OCI-LY7 (cell line): ENCODE measurements around the gene NBPF9. TPM values are rescaled to one million over a fixed set of nuclear protein-coding genes. Genes with fewer than 3 reads are reported as not detected.
"Not testable (repeated sequence)": the region's sequence is repeated elsewhere in the genome, so short reads cannot be mapped to it uniquely, and the experiment has no call there.

Experiments
- BruUV-seq: library from RNA; stranded (reverse); fragments of 400-500 nt; replicated peaks from 2 replicates; lab custom pipeline; 2021; lab: Mats Ljungman, UMichigan
- CTCF ChIA-PET: fragments of 300-600 bp; sonication (Branson Sonifier 250); formaldehyde crosslinking; loops from one replicate; lab custom pipeline; 2022; ENCODE audit warnings: antibody characterized with exemption; ENCODE audit not compliant: unreplicated experiment; lab: Charles Lee
- POLR2A ChIA-PET: fragments of 300-600 bp; sonication (Branson Sonifier 250); formaldehyde crosslinking; loops from one replicate; lab custom pipeline; 2022; ENCODE audit warnings: antibody characterized with exemption; lab: Charles Lee
- DNase-seq: peaks from one replicate; pipeline ENCODE4 v3.0.0-alpha.2; 2015; ENCODE audit warnings: low spot score
- H2AFZ ChIP-seq: fragments of 200-600 bp; sonication (generic), shearing (Covaris generic); 2 replicates; pipeline ENCODE4 v1.6.1; 2014; ENCODE audit warnings: mild to moderate bottlenecking, antibody characterized with exemption, low read length, moderate library complexity
- H3K27ac ChIP-seq: fragments of 200-600 bp; sonication (generic); 2 replicates; pipeline ENCODE4 v1.5.1; 2014; ENCODE audit warnings: mixed run types, low read depth, mild to moderate bottlenecking, moderate library complexity, low read length, inconsistent platforms; ENCODE audit not compliant: poor library complexity, severe bottlenecking
- H3K36me3 ChIP-seq: fragments of 200-600 bp; sonication (generic); 2 replicates; pipeline ENCODE4 v1.6.1; 2014; ENCODE audit warnings: mild to moderate bottlenecking, antibody characterized with exemption, low read length, moderate library complexity, mixed read lengths; ENCODE audit not compliant: insufficient read depth
- H3K4me1 ChIP-seq: fragments of 200-600 bp; sonication (generic); 2 replicates; pipeline ENCODE4 v1.5.1; 2014; ENCODE audit warnings: mild to moderate bottlenecking, low read length; ENCODE audit not compliant: insufficient read depth, poor library complexity, severe bottlenecking
- H3K4me2 ChIP-seq: fragments of 200-600 bp; sonication (generic); 2 replicates; pipeline ENCODE4 v1.6.1; 2014; ENCODE audit warnings: mild to moderate bottlenecking, low read length
- H3K4me3 ChIP-seq: fragments of 200-600 bp; sonication (generic); 2 replicates; pipeline ENCODE4 v1.5.1; 2014; ENCODE audit warnings: mild to moderate bottlenecking, low read depth, low read length; ENCODE audit not compliant: poor library complexity, severe bottlenecking
- H3K79me2 ChIP-seq: fragments of 200-600 bp; sonication (generic); 2 replicates; pipeline ENCODE4 v1.6.1; 2016; ENCODE audit warnings: low read depth, mild to moderate bottlenecking, low read length, moderate library complexity, mixed read lengths; ENCODE audit not compliant: insufficient read depth
- H3K9me2 ChIP-seq: fragments of 200-600 bp; sonication (generic); 2 replicates; pipeline ENCODE4 v1.6.1; 2016; ENCODE audit warnings: mild to moderate bottlenecking, low read length, mixed read lengths; ENCODE audit not compliant: insufficient read depth
- H3K9me3 ChIP-seq: fragments of 200-600 bp; sonication (generic); 2 replicates; pipeline ENCODE4 v1.6.1; 2014; ENCODE audit warnings: mild to moderate bottlenecking, mixed run types, low read length, mixed read lengths
- H4K20me1 ChIP-seq: fragments of 200-600 bp; sonication (generic); 2 replicates; pipeline ENCODE4 v1.6.1; 2014; ENCODE audit warnings: mild to moderate bottlenecking, antibody characterized with exemption, low read length, moderate library complexity, mixed read lengths; ENCODE audit not compliant: insufficient read depth
- intact Hi-C: fragments of 100-400 bp; cut with micrococcal nuclease; formaldehyde crosslinking; loops from one replicate; pipeline ENCODE4 v1.10.0; 2022; ENCODE audit not compliant: unreplicated experiment
- total RNA-seq, 2 experiments: library from RNA; depleted of rRNA in 1 of 2; stranded (reverse); fragments of >200 nt in 1 of 2; shearing (Covaris generic) in 1 of 2; gene quantifications; 2 replicates each; pipeline ENCODE4 v1.2.3, GENCODE V29; 2014 to 2022

Gene NBPF9
- total RNA-seq, 2 experiments from 2014 or later = 24.3 to 33.8 TPM

DNA sequence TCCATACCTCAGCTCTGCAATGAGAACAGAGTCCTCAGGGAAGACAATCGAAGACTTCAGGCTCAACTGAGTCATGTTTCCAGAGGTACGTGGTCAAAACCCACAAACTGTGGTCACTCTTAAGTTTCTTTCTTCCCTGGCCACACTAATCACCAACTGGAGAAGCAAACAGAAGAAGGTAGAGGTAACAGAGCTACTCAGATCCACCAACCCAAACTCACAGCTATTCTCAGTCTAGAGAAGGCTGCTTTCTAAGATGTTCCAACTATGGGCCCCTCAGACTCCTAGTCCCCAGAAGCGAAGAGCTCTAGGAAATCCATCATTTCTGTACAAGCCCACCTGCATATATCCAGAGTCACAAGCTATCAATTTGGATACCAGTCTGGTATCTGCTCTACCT, 84.8 kb downstream of the NBPF9 start:
- H3K36me3 ChIP-seq, H2AFZ ChIP-seq, CTCF ChIA-PET, H3K4me2 ChIP-seq, H3K9me3 ChIP-seq, POLR2A ChIA-PET, H3K27ac ChIP-seq, DNase-seq, H3K4me3 ChIP-seq, H4K20me1 ChIP-seq, BruUV-seq, H3K79me2 ChIP-seq, intact Hi-C loops, H3K9me2 ChIP-seq, H3K4me1 ChIP-seq: not testable (repeated sequence)

DNA sequence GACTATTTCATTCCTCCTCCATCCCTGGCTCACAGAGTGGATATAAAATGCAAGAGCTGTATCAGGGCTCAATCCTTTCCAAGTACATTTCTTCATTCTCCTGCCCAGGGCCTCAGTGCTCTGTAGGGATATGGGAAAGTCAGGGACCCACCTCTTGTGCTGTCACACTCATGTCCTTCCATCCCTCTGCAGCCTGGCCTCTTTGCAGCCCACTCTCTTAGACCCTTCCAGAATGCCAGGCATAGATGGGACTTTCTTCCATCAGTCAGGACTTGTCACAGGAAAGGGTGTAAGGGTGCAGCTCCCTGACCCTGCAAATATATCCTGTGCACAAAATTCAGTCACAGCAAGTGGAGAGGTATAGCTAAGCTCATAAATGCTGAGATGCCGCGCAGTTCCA, 86.7 kb downstream of the NBPF9 start:
- H3K79me2 ChIP-seq, H3K27ac ChIP-seq, H2AFZ ChIP-seq, H3K9me3 ChIP-seq, DNase-seq, H3K36me3 ChIP-seq, H3K4me2 ChIP-seq, CTCF ChIA-PET, intact Hi-C loops, BruUV-seq, H3K9me2 ChIP-seq, H3K4me3 ChIP-seq, H4K20me1 ChIP-seq, H3K4me1 ChIP-seq, POLR2A ChIA-PET: not testable (repeated sequence)

DNA sequence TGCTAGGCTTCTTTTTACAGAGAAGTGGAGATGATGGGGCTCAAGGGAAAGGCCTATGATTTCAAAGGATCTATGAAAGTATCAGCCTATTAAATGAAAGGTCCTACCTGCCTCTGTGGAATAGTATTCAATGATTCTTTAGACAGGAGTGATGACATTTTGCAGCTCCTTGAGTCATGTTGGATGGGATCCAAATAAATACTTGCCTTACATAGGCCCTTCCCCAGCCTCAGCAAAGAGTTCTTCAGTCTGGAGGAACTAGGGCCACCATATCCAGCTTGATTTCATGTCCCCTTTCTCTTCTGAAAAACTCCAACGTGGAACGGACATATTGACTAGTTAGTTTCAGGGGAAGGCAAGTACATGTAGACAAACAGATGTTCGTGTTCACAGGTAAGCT, 87.8 kb downstream of the NBPF9 start:
- BruUV-seq = not testable (repeated sequence)

DNA sequence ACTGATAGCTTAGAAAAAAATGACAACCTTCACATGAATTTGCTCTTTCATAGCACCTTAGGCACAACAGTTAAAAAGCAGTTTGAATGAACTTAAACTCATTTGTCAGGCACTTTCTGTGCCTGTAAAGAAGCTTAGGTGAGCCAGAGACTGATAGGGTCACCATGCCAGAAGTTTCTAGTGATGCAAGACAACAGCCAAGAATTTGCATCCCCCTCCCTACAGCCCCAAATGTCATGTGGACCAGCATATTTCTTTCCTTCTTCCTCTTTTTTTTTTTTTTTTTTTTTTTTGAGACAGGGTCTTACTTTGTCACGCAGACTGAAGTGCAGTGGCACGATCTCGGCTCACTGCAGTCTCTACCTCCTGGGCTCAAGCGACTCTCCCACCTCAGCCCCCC, 89.8 kb downstream of the NBPF9 start:
- H3K9me2 ChIP-seq, H2AFZ ChIP-seq, H3K79me2 ChIP-seq, CTCF ChIA-PET, H3K4me2 ChIP-seq, H4K20me1 ChIP-seq, intact Hi-C loops, H3K9me3 ChIP-seq, H3K36me3 ChIP-seq, DNase-seq, POLR2A ChIA-PET, H3K27ac ChIP-seq, H3K4me3 ChIP-seq, BruUV-seq, H3K4me1 ChIP-seq: not testable (repeated sequence)

More for the DNA sequence above, 87.8 kb downstream of the NBPF9 start:
- intact Hi-C loops, H3K9me2 ChIP-seq, H3K36me3 ChIP-seq, H2AFZ ChIP-seq, DNase-seq, H3K4me1 ChIP-seq, H3K4me3 ChIP-seq, H3K27ac ChIP-seq, H4K20me1 ChIP-seq, POLR2A ChIA-PET, H3K9me3 ChIP-seq, H3K4me2 ChIP-seq, CTCF ChIA-PET, H3K79me2 ChIP-seq: not testable (repeated sequence)

DNA sequence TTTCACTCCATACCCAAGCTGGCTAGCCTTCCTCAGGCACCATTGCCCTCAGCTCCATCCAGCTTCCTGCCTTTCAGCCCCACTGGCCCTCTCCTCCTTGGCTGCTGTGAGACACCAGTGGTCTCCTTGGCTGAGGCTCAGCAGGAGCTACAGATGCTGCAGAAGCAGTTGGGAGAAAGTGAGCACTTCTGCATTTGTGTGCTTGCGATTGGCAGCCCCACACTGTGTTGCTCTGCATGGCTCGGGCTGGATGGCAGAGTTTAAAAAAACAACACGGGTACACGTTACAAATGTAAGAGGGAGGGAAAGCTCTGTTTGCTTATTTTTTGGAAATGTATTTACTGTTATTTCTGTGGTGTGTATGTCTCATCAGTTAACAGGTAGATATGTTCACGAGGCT, 90.8 kb downstream of the NBPF9 start:
- H3K9me3 ChIP-seq, H3K9me2 ChIP-seq, H2AFZ ChIP-seq, H3K27ac ChIP-seq, intact Hi-C loops, H4K20me1 ChIP-seq, H3K36me3 ChIP-seq, H3K4me3 ChIP-seq, POLR2A ChIA-PET, BruUV-seq, H3K79me2 ChIP-seq, CTCF ChIA-PET, H3K4me2 ChIP-seq, DNase-seq, H3K4me1 ChIP-seq: not testable (repeated sequence)

DNA sequence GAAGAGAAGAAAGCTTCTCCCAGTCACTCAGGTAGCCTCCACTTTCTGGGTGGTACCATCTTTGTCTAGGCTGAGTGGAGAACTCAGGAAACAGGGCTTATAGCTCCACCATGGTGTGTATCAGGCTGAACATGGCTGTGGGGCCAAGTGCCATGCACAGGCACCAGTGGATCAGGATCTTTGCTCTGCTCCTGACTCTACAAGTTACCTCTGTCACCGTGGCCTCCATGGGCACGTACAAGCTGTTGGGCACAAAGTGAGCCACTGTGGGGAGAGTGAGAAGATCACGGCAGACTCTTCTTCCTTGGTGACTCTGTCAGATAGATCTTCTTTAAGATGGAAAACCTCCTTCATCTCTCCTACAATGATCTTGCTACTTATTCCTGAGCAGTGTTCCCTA, 93.6 kb downstream of the NBPF9 start:
- H3K79me2 ChIP-seq, H4K20me1 ChIP-seq, H3K27ac ChIP-seq, H3K4me1 ChIP-seq, DNase-seq, H3K9me2 ChIP-seq, CTCF ChIA-PET, H3K9me3 ChIP-seq, H3K36me3 ChIP-seq, H3K4me3 ChIP-seq, intact Hi-C loops, POLR2A ChIA-PET, BruUV-seq, H3K4me2 ChIP-seq, H2AFZ ChIP-seq: not testable (repeated sequence)

DNA sequence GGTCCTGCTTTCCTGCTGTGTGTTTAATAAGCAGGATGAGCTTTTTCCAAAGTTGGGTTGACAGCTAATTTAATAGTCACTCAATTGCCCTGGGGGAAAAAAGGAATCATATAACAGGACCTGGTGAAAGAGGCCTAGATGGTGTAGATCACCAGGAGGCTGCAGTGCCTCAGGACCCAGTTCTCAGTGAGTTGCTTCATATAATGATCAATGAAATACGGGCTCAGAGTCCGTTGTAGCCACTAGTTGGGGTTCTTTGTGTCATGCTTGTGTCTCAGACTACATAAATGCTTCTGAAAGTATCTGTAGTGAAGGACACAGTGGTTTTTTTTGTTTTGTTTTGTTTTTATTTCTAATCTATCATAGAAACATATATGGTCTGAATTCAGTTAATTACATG, 94.6 kb downstream of the NBPF9 start:
- H3K79me2 ChIP-seq, H3K4me1 ChIP-seq, H3K4me2 ChIP-seq, H3K4me3 ChIP-seq, intact Hi-C loops, CTCF ChIA-PET, H4K20me1 ChIP-seq, DNase-seq, H2AFZ ChIP-seq, H3K27ac ChIP-seq, POLR2A ChIA-PET, H3K36me3 ChIP-seq, BruUV-seq, H3K9me3 ChIP-seq, H3K9me2 ChIP-seq: not testable (repeated sequence)
